Left lung (tissue), 10 donors: ENCODE results near the gene MAP3K21. TPM values are rescaled to one million over a fixed set of nuclear protein-coding genes. Genes with fewer than 3 reads are reported as not detected.

ENCODE experiments used
- ATAC-seq: fragments of 200-7000 bp; cut with Tn5 transposase; one replicate; pipeline ENCODE4 v1.9.1; 2020; ENCODE audit warnings: moderate library complexity
- DNase-seq, 4 donors: peaks; one replicate each; pipeline ENCODE4 v3.0.0-alpha.2; 2013 to 2020
- H3K27ac ChIP-seq, 2 donors: fragments of 200-600 bp; sonication (generic) in 1 of 2; one replicate each; pipeline versions ENCODE4 v1.5.0 to v1.8.0; 2020 to 2021
- H3K27me3 ChIP-seq, 2 donors: fragments of 200-600 bp; sonication (generic) in 1 of 2; one replicate each; pipeline versions ENCODE4 v1.5.0 to v1.8.0; 2020 to 2021
- H3K36me3 ChIP-seq, 2 donors: fragments of 200-600 bp; sonication (generic) in 1 of 2; one replicate each; pipeline versions ENCODE4 v1.5.0 to v1.8.0; 2020 to 2021
- H3K4me1 ChIP-seq, 2 donors: fragments of 200-600 bp; one replicate each; pipeline ENCODE4 v1.8.0; 2021
- H3K4me3 ChIP-seq, 2 donors: fragments of 200-600 bp; sonication (generic) in 1 of 2; one replicate each; pipeline versions ENCODE4 v1.5.0 to v1.8.0; 2020 to 2021; ENCODE audit warnings: mild to moderate bottlenecking in 1 of 2
- H3K9me3 ChIP-seq, 2 donors: fragments of 200-600 bp; sonication (generic) in 1 of 2; one replicate each; pipeline versions ENCODE4 v1.5.0 to v1.8.0; 2020 to 2021
- intact Hi-C, 2 donors: fragments of 100-400 bp; cut with DNase I; formaldehyde crosslinking; loops; one replicate each; pipeline versions ENCODE4 v1.11.2 to v1.14.2; 2022
- polyA plus RNA-seq, 6 donors: library from polyadenylated mRNA; unstranded; fragments of 120-200 nt; gene quantifications; one replicate each; pipeline ENCODE4 v1.2.1, GENCODE V29; 2013; ENCODE audit not compliant: insufficient read length in 6 of 6
- total RNA-seq, 2 donors: library from RNA; stranded (reverse); fragmentation: NEBNext Ultra II Directional; extraction: Animal tissue kit (Norgen Biotek cat#: 25700); gene quantifications; one replicate each; pipeline ENCODE4 v1.2.1, GENCODE V29; 2021
- TF ChIP-seq, protein P1 (sequence below), 2 donors: fragments of 200-600 bp; sonication (generic) in 1 of 2; IDR thresholded peaks; one replicate each; pipeline versions ENCODE4 v1.5.0 to v1.8.0; 2021; ENCODE audit warnings: antibody characterized with exemption in 2 of 2
- donor health status: DM: no; HTN: yes; CAD: no.
- donor health status: DM: no; HTN: no; CAD: no.

MAP3K21 gene
- total and polyA plus RNA-seq, 8 donors = 6.0 to 30.4 (median 24.1) TPM

DNA sequence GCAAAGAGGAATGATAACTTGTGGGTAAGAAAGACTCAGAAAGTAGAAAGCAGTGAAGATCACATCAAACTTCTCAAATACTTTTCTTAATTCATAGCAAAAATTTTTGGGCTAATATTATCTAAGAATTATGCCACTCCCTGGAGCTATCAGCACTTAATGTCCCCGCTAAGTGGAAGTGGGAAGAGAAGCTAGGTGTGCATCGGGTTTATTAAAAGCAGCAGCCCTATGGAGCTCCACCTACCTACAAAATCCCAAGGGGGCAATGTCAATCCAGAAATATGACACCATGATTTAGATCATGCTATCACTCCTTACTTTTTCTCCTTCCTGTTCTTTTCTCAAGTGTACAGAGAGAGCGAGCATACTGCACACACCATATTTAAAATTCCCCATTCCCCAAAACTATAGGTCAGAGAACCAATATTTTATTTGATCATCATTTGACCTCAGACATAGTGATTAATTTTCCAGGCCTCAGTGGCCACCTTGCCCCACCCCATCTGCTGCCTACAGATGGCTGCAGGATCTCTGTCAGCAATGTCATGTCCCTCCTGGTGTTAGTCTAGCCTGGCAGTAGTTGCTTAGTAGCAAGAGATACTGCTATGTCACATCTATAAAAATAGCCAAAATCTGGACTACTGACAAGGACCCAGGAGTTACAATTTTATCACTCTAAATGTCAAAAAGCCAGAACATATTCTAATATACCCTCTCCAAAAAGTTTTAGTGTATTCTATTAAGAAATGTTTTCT lies 66.6 kb downstream of the MAP3K21 start:
- DNase-seq (no peak), ATAC-seq (no peak)
- TF ChIP-seq, protein P1, sequence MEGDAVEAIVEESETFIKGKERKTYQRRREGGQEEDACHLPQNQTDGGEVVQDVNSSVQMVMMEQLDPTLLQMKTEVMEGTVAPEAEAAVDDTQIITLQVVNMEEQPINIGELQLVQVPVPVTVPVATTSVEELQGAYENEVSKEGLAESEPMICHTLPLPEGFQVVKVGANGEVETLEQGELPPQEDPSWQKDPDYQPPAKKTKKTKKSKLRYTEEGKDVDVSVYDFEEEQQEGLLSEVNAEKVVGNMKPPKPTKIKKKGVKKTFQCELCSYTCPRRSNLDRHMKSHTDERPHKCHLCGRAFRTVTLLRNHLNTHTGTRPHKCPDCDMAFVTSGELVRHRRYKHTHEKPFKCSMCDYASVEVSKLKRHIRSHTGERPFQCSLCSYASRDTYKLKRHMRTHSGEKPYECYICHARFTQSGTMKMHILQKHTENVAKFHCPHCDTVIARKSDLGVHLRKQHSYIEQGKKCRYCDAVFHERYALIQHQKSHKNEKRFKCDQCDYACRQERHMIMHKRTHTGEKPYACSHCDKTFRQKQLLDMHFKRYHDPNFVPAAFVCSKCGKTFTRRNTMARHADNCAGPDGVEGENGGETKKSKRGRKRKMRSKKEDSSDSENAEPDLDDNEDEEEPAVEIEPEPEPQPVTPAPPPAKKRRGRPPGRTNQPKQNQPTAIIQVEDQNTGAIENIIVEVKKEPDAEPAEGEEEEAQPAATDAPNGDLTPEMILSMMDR (IDR thresholded peaks at IDR 0.05) = no peak
- no peaks in the 10 kb centered on the region for H3K36me3 ChIP-seq
- no peak overlapping the region for H3K27ac ChIP-seq
- no peaks in the 10 kb centered on the region for H3K4me1 ChIP-seq
- H3K27me3 ChIP-seq = peaks cover 0 to 20% of the 10 kb centered on the region in 2 donors
- intact Hi-C loops = no loop called here
- H3K4me3 ChIP-seq = no peak overlapping the region
- no peaks in the 10 kb centered on the region for H3K9me3 ChIP-seq

DNA sequence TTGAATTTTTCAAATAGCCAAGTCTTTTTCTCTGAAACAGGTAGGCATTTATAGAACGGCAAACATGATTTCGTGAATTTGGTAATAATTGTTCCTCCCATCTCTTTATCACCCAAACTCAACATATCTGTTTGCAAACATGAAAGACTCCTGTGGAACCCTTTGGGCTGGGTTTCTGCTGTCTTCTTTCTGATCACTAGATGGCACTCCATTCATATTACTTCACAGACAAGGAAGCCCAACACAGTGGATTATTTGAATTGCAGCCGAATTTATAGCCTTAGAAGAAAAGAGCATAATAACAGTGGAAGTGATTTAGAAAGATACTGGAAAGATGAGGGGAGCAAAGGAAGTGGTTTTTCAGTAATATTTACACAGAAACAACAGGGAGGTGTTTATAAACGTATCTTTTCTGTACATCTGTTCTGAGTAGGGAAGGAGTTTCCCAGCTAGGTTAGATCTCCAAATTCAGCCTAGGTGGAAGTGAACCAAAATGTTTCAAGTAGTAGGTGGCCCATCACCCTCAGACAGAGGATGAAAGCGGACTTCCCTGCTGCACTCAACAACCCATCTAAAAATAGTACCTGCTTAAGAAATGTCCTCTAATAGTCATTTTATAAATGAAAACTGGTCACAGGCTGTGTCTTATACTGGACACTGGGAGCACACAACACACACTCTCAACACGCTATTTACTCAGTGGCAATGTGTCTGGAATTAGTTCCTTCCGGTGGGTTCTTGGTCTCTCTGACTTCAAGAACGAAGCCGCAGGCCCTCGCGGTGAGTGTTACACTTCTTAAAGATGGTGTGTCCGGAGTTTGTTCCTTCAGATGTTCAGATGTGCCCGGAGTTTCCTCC lies 67.6 kb downstream of the MAP3K21 start:
- no peaks in the 10 kb centered on the region for H3K36me3 ChIP-seq
- intact Hi-C loops = no loop called here
- H3K27ac ChIP-seq = no peak overlapping the region
- DNase-seq (peak in 2 of 4 donors; percentile 24 to 48), ATAC-seq (peak; percentile 95)
- H3K27me3 ChIP-seq = peaks cover 0 to 20% of the 10 kb centered on the region in 2 donors
- H3K4me3 ChIP-seq = no peak overlapping the region
- no peaks in the 10 kb centered on the region for H3K9me3 ChIP-seq
- no peaks in the 10 kb centered on the region for H3K4me1 ChIP-seq
- TF ChIP-seq, protein P1 (IDR thresholded peaks at IDR 0.05) = peak; percentile 61 to 65

DNA sequence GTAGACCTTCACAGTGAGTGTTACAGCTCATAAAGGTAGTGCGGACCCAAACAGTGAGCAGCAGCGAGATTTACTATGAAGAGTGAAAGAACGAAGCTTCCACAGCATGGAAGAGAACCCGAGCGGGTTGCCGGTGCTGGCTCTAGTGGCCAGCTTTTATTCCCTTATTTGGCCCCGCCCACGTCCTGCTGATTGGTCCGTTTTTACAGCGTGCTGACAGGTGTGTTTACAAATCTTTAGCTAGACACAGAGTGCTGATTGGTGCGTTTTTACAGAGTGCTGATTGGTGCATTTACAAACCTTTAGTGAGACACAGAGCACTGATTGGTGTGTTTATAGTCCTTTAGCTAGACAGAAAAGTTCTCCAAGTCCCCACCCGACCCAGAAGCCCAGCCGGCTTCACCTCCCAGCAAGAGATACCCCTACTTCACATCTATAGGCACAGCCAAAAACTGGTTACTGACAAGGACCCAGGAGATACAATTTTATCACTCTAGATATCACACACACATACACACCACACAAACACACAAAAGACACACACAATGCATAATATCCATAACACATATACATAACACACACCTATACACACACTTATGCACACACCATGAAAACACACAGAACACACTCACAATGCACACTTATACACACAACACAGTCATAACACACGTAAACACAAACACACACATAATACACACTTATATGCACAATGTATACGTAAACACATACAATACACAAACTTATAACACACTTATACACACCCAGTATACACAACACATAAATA lies 68.5 kb downstream of the MAP3K21 start:
- intact Hi-C loops = no loop called here
- Histone ChIP-seq H3K36me3 (no peaks in the 10 kb centered on the region), H3K27me3 (peaks cover 0 to 20% of the 10 kb centered on the region in 2 donors), H3K27ac (no peak overlapping the region), H3K9me3 (no peaks in the 10 kb centered on the region), H3K4me3 (no peak overlapping the region), H3K4me1 (no peaks in the 10 kb centered on the region)
- TF ChIP-seq, protein P1 (IDR thresholded peaks at IDR 0.05) = no peak
- no peak for DNase-seq
- no peak for ATAC-seq

DNA sequence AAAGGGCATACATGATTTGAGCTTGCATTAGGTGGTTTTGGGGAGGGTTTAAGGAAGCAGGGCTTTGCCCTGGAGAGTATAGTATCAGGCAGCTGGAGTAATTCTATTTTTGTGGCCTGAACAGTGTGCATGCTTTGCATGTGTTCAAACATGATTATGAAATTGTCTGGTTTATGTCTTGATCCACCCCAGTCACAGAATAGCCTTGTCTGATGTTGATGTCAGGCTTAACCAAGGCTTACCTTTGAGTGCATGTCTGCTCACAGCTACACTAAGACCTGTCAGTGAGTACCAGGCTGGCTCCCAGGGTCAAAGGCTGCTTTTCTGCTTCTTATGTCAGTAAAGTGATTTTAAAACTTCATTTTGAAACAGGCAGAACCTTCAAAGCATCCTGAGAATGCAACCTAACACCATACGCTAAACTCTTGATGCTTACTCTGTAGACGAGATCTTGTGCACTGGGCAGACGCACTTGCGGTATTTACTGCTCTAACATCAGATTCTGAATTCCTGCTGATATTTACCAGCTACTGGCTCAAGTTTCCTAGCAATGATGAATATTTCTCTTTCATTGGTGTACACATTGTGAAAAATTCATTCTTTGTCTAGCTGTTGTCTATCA lies 78.9 kb downstream of the MAP3K21 start:
- Histone ChIP-seq H3K27me3 (peaks cover 0 to 6% of the 10 kb centered on the region in 2 donors), H3K27ac (no peak overlapping the region), H3K9me3 (no peaks in the 10 kb centered on the region), H3K4me1 (no peaks in the 10 kb centered on the region), H3K4me3 (no peak overlapping the region), H3K36me3 (no peaks in the 10 kb centered on the region)
- intact Hi-C loops = no loop called here
- ATAC-seq (no peak), DNase-seq (no peak)
- TF ChIP-seq, protein P1 (IDR thresholded peaks at IDR 0.05) = no peak
